ENCODE measurements around the gene POLR3K.

Gene POLR3K

GRCh38 chr16:53346-54236, at the start of gene POLR3K, which contains the start of gene SNRNP25:
POLR3K (minus strand) TSS chr16:53608; CDS start chr16:53586, 22 bp downstream.
SNRNP25 (plus strand) TSS chr16:53828; CDS start chr16:54017, 189 bp downstream.
- TF ChIP-seq CTCF (IDR thresholded peaks at IDR 0.05; ENCODE audit: extremely low read depth, insufficient read depth, missing control alignments) = no peak
- DNase-seq (ENCODE audit: low spot score) = peak; percentile 100
- in situ Hi-C loops (cut with MboI; ENCODE audit: low pct_unique_long_range_greater_than_20kb, low sequenced_read_pairs, unreplicated experiment) = no loop called here

- in situ Hi-C loops (cut with MboI; ENCODE audit: low pct_unique_long_range_greater_than_20kb, low sequenced_read_pairs, unreplicated experiment) = no loop called here
- no peak for TF ChIP-seq CTCF (IDR thresholded peaks at IDR 0.05; ENCODE audit: extremely low read depth, insufficient read depth, missing control alignments)
- DNase-seq (ENCODE audit: low spot score) = no peak
These were observed 48.9 kb upstream of the POLR3K start for GRCh38 chr16:102060-102855.

GRCh38 chr16:101586-101985, 48.2 kb upstream of the POLR3K start:
- in situ Hi-C loops (cut with MboI; ENCODE audit: low pct_unique_long_range_greater_than_20kb, low sequenced_read_pairs, unreplicated experiment) = no loop called here
- TF ChIP-seq CTCF (IDR thresholded peaks at IDR 0.05; ENCODE audit: extremely low read depth, insufficient read depth, missing control alignments) = no peak
- DNase-seq (ENCODE audit: low spot score) = no peak

GRCh38 chr16:100989-101388, 47.6 kb upstream of the POLR3K start:
- no peak for TF ChIP-seq CTCF (IDR thresholded peaks at IDR 0.05; ENCODE audit: extremely low read depth, insufficient read depth, missing control alignments)
- in situ Hi-C loops (cut with MboI; ENCODE audit: low pct_unique_long_range_greater_than_20kb, low sequenced_read_pairs, unreplicated experiment) = no loop called here
- no peak for DNase-seq (ENCODE audit: low spot score)

- TF ChIP-seq CTCF (IDR thresholded peaks at IDR 0.05; ENCODE audit: extremely low read depth, insufficient read depth, missing control alignments) = no peak
- in situ Hi-C loops (cut with MboI; ENCODE audit: low pct_unique_long_range_greater_than_20kb, low sequenced_read_pairs, unreplicated experiment) = no loop called here
- no peak for DNase-seq (ENCODE audit: low spot score)
These were observed 44.4 kb upstream of the POLR3K start for GRCh38 chr16:97822-98221.

- DNase-seq (ENCODE audit: low spot score) = peak; percentile 95
- in situ Hi-C loops (cut with MboI; ENCODE audit: low pct_unique_long_range_greater_than_20kb, low sequenced_read_pairs, unreplicated experiment) = no loop called here
These were observed 43.5 kb upstream of the POLR3K start for GRCh38 chr16:96935-97381.

More at GRCh38 chr16:96935-97381, 43.5 kb upstream of the POLR3K start:
- TF ChIP-seq CTCF (IDR thresholded peaks at IDR 0.05; ENCODE audit: extremely low read depth, insufficient read depth, missing control alignments) = peak; percentile 100

All from GM13977 (cell line).